Chondrocyte (in vitro differentiated cells): ENCODE results near the gene NTRK3. TPM values are rescaled to one million over a fixed set of nuclear protein-coding genes. Genes with fewer than 3 reads are reported as not detected.

Experiments
- DNase-seq: peaks from one replicate; pipeline ENCODE4 v3.0.0; 2021; ENCODE audit warnings: mixed read lengths, low spot score
- H3K27ac Mint-ChIP-seq: one replicate; pipeline ENCODE4 v1.8.0; 2021; ENCODE audit warnings: mild to moderate bottlenecking, moderate library complexity, mixed read lengths; ENCODE audit not compliant: unreplicated experiment
- H3K27me3 Mint-ChIP-seq: 2 replicates; pipeline ENCODE4 v1.8.0; 2021; ENCODE audit warnings: low read depth, mixed read lengths
- H3K36me3 Mint-ChIP-seq: 2 replicates; pipeline ENCODE4 v1.8.0; 2021; ENCODE audit warnings: low read depth, mixed read lengths
- H3K4me1 Mint-ChIP-seq: 2 replicates; pipeline ENCODE4 v1.8.0; 2021; ENCODE audit warnings: low read depth, mild to moderate bottlenecking, mixed read lengths
- H3K4me3 Mint-ChIP-seq: one replicate; pipeline ENCODE4 v1.8.0; 2021; ENCODE audit warnings: mild to moderate bottlenecking, moderate library complexity, mixed read lengths; ENCODE audit not compliant: unreplicated experiment
- H3K9me3 Mint-ChIP-seq: 2 replicates; pipeline ENCODE4 v1.8.0; 2021; ENCODE audit warnings: low read depth, mixed read lengths
- CTCF ChIP-seq: fragments of 200-600 bp; sonication (generic); IDR thresholded peaks from 2 replicates; pipeline ENCODE4 v1.5.0; 2021; ENCODE audit warnings: antibody characterized with exemption, mild to moderate bottlenecking, moderate library complexity
- total RNA-seq: library from RNA; stranded (reverse); gene quantifications from 3 replicates; pipeline ENCODE4 v1.2.1, GENCODE V29; 2021

The NTRK3 gene
- total RNA-seq, 1 donor from 2014 or later: not detected

DNA sequence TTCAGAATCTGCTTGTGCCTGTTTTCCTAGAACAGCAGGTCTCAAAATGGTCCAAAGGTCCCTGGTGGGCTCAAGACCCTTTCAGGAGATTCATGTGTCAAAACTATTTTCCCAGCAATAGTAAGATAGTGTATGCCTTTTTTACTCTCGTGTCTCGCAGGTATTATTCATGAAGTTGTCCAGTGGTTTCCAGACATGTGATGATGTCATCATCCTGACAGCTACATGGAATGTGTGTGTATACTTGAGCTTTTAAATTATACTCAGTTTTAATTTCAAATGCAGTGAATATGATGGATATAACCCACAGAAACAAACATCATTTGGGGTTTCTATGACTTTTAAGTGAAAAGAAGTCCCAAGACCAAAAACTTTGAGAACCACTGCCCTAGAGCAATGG is 288.6 kb downstream of the NTRK3 start:
- TF ChIP-seq CTCF: no peak
- H3K27me3 Mint-ChIP-seq: no peaks in the 10 kb centered on the region
- DNase-seq: no peak
- no peaks in the 10 kb centered on the region for H3K4me1 Mint-ChIP-seq
- H3K4me3 Mint-ChIP-seq: no peak overlapping the region
- peaks cover 2% of the 10 kb centered on the region for H3K9me3 Mint-ChIP-seq
- no peak overlapping the region for H3K27ac Mint-ChIP-seq
- no peaks in the 10 kb centered on the region for H3K36me3 Mint-ChIP-seq

DNA sequence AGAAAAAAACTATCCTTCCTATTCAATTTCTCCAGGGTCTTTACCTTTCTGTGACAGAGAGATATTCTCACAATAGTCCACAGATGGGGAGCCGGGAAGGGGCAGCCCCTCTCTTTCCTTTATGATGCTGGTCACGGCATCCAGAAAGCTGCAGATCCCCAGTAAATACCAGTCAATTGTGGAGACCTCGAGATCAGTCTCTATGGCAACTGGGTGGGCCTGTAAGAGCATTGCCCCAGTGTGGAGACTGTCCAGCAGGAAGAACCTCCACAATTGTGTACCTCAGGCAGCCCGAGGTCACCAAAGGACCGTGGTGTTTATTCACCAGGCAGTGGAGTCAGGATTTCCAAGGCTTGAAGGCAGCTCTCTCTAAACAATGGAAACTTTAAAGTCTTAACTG is 291.2 kb downstream of the NTRK3 start:
- Mint-ChIP-seq H3K27ac (no peak overlapping the region), H3K4me3 (no peak overlapping the region), H3K4me1 (no peaks in the 10 kb centered on the region), H3K9me3 (no peaks in the 10 kb centered on the region), H3K36me3 (no peaks in the 10 kb centered on the region), H3K27me3 (peaks cover 2% of the 10 kb centered on the region)
- TF ChIP-seq CTCF: no peak
- no peak for DNase-seq

DNA sequence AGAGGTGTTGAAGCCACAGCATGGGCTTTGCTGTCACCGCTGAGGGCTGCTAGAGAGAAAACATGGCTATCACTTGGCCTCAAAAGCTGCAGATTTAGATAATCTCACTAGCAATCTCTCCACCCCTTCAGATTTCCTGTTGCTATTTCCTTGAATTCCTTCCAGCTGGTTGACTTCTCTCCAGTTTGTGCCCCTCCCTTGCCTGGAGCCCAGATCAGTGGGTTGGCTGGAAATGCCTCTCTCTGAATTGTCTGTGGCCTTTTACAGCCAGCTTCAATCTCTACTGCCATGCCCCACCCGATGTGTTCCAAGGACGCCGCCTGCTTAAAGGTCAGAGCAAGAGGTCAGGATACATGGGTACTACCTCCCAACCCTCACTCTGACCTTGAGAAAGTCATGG is 294.1 kb downstream of the NTRK3 start:
- no peaks in the 10 kb centered on the region for H3K4me1 Mint-ChIP-seq
- DNase-seq: no peak

DNA sequence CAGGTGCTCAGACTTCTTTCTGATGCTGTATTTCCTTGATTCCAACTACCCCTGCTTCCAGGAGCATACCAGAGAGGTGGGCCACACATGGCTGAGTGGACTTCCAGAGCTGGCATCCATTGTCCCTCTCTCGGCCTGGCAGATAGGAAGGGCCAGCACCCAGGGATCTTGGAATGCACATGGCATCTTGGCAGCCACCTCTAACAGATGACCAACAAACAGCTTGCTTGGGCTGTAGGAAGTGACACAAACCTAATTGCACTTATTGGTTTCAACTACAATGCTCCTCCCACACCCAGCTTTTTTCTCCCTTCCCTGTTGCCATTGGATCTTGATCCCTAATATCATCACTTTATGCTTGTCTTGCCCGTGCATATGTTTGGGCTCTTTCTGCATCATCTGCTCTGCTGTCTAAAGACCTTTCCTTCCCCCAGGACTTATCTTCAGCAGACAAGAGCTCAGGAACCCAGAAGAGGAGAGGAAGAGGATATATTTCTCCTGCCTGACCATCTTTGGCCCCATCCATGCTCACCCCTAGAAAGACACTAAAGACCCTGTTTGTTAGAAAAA is 294.6 kb downstream of the NTRK3 start:
- Mint-ChIP-seq H3K27ac (no peak overlapping the region), H3K4me3 (no peak overlapping the region), H3K4me1 (no peaks in the 10 kb centered on the region), H3K27me3 (peaks cover 5% of the 10 kb centered on the region), H3K9me3 (peaks cover 3% of the 10 kb centered on the region), H3K36me3 (no peaks in the 10 kb centered on the region)
- DNase-seq: no peak
- TF ChIP-seq CTCF: no peak

More for the DNA sequence above, 294.1 kb downstream of the NTRK3 start:
- H3K27me3 Mint-ChIP-seq: peaks cover 5% of the 10 kb centered on the region
- peaks cover 3% of the 10 kb centered on the region for H3K9me3 Mint-ChIP-seq
- H3K4me3 Mint-ChIP-seq: no peak overlapping the region
- no peak overlapping the region for H3K27ac Mint-ChIP-seq
- no peaks in the 10 kb centered on the region for H3K36me3 Mint-ChIP-seq
- no peak for TF ChIP-seq CTCF

DNA sequence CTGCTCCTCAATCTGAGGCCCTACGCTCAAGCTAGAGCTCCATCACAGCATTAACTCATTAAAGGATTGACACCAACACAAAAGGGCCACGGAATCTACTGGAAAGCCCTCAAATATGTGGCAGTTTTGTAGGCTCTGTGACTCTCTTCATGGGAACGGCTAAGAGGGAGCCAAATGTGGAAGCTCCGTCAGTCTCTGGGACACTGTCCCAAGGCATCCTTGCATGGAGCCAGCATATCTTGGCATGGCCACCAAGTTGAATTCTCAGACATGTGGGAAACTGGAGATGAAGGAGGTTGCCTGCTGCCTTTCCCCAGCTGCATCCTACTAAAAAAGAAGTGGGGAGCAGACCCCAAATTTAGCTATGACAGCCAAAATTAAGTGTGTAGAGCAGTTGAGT is 296.9 kb downstream of the NTRK3 start:
- no peaks in the 10 kb centered on the region for H3K4me1 Mint-ChIP-seq
- TF ChIP-seq CTCF: no peak
- peaks cover 5% of the 10 kb centered on the region for H3K27me3 Mint-ChIP-seq
- H3K9me3 Mint-ChIP-seq: peaks cover 3% of the 10 kb centered on the region
- no peak overlapping the region for H3K27ac Mint-ChIP-seq
- no peaks in the 10 kb centered on the region for H3K36me3 Mint-ChIP-seq
- no peak overlapping the region for H3K4me3 Mint-ChIP-seq
- DNase-seq: no peak
